HG03025 (cell line): ENCODE data around the gene UBE3C.
"Not testable (repeated sequence)": the region's sequence is repeated elsewhere in the genome, so short reads cannot be mapped to it uniquely, and the experiment has no call there.

ENCODE experiments used
- ATAC-seq: cut with Tn5 transposase; IDR thresholded peaks from one replicate; pipeline ENCODE4 v1.9.1; 2021; ENCODE audit warnings: mild to moderate bottlenecking, moderate library complexity; ENCODE audit not compliant: unreplicated experiment, low FRiP score

Gene UBE3C

DNA sequence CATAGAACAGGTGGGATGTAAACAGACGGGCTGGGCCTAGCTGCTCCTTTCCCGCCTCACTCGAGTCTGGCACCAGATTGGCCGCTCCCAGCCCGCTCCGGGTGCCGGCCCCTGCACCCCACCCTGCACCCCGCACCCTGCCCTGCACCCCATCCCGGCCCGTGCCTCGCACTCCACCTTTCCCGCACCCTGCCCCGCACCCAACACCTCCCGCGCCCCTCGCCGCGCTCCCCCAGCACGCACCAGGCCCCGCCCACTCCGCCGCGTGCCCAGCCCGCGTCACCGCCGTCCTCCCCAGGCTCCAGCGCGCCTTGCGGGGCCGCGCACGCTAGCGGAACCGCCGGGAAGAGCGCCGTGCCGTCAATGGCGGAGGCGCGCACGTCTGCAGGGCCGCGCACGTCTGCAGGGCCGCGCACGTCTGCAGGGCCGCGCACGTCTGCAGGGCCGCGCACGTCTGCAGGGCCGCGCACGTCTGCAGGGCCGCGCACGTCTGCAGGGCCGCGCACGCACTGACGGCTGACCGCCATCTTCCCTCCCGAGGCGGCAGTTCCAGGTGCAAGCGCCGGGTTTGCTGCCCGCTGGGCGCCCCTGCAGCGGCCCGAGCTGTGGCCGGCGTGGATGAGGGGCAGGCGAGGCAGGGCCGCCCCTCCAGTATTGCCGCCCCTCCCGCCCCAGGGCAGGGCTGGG is at the start of gene UBE3C:
TSS of gene UBE3C (plus strand) at position 503 of the 687 bp plus-strand sequence. CDS start 347 bp downstream, outside the sequence.
- peak; percentile 83 for ATAC-seq

DNA sequence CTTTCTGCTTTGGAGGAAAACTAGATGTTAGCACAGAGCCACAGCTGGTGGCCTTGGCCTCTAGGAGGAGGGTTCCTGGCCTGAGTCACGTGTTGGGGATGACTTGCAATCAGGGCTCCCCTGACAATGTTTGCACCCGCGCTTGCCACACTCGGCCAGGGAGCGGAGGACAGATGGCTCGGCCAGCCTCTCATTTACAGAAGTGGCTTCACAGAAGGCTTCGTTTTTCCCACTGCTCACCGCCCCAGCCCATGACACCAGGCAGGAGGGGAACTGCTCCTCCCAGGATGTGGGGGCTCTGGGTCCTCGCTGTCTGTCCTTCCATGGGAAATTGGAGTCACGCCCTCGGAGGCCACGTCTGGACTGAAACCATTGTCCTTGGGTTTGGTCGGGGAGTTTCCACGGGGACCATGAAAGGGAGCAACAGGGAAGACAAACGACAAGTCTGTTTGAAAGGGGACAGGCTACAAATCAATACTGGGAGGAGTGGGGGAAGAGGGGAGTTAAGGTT is 49.6 kb upstream of the UBE3C start:
- no peak for ATAC-seq

DNA sequence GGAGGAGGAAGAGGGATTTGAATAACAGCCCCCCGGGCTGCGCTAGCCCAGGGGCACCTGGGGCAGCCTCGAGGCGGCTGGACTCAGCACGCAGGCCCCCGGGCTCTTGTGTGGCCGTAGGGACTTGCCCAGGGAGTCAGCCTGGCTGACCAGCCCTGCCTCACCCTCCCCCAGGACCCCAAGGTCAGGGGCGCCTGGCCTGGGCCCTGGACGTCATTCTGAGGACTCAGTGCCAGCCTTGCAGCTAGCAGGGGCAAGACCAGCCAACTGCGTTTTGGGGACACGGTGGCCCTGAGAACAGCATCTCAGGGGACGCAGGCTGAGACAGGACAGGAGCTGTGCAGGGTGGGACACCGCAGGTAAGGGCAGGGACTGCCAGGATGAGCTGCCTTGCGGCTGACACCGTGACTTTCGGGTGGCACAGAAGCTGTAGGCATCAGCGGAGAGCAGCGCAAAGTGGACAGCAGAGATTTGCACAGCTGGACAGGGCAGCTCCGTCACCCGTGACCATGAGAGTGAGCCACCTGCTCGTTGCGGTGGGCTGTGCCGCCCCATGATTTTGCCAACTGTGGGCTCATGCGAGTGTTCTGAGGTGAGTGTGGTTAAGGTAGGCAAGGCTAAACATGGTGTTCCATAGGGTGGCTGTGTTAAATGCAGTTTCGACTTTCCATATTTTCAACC is 48.1 kb upstream of the UBE3C start:
- ATAC-seq: no peak

DNA sequence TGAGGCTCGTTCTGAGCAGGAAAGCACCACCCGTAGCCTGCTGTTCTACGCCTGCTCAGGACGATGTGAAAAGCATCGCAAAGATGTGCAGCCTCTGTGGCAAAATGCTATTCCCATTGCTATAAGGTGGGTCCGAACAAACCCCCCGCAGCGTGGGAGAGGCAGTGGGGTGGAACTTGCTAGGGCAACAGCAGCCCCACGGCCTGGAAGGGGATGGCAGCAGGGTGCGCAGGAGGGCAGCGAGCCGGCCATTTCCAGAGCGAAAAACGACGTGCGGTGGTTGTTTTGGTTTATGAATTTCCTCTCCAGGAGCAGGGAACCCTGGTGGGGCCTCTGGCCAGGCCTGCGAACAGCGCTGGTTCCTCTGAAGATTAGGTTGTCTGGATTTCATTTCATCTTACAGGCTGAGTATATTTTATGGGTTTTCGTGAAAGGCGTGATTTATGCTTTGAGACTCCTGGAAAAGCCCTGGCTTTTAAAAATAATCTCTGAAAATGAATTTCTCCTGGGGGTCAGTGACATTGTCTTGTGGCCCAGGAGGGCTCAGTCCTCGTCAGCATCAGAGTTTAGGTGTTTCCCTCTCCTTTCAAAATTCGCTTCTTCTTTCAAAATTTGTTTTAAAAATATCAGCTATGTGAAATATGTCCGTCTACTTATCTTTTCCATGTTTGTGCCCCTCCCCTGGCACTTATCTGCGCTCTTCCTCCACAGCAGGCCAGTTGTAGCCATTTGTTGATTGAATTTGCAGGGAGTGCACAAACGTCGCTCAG is 42.3 kb upstream of the UBE3C start:
- ATAC-seq: no peak

DNA sequence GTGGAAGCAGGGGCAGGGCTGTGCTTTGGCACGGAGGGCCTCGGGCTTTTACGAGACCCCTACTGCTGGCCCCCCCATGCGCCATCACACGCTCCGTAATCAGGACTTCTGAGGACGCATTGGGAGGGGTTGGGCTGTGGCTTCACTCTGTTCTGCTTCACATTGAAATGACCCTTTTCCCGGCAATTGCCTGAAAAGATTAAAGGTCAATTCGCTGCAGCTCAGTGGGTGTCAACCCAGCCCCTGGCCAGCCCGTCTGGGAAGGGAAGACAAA is 41.7 kb upstream of the UBE3C start:
- no peak for ATAC-seq

DNA sequence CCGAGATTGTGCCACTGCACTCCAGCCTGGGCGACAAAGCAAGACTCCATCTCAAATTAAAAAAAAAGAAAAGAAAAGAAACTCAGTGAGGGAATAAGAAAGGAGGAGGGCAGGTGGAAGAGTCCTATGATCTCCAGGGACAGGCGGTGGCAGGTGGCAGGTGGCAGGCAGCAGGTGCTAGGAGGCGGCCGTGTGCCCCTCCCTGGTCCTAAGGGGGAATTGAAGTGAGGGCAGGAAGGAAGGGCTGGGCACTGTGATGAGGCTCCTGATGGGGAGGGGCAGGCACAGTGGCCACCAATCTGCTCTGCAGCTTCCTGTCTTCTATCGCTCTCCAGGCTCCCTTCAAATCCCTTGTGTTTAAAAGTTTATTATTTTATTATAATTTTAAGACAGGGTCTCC is 41.2 kb upstream of the UBE3C start:
- no peak for ATAC-seq

DNA sequence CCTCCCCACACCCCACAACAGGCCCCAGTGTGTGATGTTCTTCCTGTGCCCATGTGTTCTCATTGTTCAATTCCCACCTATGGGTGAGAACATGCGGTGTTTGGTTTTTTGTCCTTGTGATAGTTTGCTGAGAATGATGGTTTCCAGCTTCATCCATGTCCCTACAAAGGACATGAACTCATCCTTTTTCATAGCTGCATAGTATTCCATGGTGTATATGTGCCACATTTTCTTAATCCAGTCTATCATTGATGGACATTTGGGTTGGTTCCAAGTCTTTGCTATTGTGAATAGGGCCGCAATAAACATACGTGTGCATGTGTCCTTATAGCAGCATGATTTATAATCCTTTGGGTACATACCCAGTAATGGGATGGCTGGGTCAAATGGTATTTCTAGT is 38.7 kb upstream of the UBE3C start:
- not testable (repeated sequence) for ATAC-seq

DNA sequence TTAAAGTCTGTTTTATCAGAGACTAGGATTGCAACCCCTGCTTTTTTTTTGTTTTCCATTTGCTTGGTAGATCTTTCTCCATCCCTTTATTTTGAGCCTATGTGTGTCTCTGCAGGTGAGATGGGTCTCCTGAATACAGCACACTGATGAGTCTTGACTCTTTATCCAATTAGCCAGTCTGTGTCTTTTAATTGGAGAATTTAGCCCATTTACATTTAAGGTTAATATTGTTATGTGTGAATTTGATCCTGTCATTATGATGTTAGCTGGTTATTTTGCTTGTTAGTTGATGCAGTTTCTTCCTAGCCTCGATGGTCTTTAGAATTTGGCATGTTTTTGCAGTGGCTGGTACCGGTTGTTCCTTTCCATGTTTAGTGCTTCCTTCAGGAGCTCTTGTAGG is 35.1 kb upstream of the UBE3C start:
- ATAC-seq: not testable (repeated sequence)

DNA sequence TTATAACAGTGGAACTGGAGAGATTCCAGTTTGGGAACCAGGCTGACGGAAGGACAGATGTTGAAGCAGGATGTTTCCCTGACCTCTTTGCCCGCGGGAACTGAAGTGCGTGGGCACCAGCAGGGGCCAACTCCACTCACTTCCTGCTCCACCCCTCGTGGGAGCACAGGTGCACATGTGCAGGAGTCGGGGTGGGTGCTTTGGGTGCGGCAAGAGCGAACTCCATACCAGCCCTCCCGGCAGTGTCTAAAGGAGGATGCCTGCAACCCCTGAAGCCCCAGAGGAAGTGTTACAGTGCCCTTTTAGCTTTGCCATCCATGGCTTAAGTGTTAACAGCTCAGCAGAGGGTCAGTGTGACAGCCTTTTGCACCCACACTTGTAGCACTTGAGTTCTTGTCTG is 27.4 kb upstream of the UBE3C start:
- ATAC-seq: no peak

DNA sequence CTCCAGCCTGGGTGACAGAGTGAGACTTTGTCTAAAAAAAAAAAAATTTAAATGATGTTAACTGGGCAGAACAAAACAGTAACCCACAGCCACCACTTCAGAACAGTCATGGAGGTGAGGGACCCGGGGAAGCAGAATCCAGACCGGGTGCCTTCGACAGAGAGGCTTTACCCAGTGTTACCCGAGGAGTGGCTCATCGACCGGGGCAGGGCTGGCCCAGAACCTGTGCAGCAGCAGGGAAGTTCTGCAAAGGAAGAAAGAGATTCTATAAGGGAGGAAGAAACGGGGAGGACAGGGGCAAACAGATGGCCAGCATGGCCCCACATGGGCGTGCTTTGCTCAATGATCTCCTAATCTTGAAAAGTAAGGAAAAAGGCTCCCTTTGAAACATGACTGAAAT is 26.0 kb upstream of the UBE3C start:
- no peak for ATAC-seq

DNA sequence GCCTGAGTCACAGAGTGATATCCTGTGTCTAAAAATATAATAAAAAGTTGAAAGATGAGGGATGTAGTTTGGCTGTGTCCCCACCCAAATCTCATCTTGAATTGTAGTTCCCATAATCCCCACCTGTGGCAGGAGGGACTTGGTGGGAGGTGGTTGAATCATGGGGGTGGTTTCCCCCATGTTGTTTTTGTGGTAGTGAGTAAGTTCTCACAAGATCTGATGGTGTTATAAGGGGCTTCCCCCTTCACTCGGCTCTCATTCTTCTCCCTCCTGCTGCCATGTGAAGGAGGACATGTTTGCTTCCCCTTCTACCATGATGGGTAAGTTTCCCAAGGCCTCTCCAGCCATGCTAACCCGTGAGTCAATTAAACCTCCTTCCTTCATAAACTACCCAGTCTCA is 25.1 kb upstream of the UBE3C start:
- no peak for ATAC-seq

DNA sequence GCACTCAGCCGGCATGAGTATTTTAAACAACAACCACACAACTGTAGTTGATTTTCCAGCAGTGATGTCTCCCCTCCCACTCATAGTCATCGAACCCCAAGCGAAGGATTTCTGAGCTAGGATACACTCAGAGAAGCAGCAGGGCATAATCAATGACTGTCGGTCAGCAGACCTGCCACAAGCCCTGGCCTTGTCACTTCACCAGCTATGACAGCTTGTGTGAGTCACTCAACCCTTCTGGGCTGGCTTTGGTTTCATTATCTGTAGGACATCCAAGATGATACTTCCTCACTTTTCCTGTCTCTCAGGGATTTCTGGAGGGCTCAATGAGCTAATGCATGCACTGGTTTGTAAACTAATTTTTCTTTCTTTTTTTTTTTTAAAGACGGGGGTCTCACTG is 22.0 kb upstream of the UBE3C start:
- no peak for ATAC-seq

DNA sequence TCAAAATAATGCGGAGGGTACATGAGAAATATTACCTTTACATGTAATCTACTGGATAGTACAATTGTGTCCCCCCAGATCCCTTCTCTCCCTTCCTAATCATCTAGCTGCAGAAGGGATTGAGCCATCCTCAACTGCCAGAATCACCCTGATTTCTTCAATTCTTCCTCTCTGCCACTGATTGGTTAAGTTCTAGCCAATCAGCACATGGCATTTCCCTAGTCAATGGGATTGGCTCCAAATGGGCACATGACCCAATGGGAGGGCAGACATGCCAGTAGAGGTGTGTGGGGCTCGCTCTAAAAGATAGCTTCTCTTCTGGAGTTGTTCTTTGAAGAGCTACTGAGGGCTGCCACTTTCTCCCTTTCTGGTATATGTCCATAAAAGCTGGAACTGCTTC is 20.9 kb upstream of the UBE3C start:
- no peak for ATAC-seq

DNA sequence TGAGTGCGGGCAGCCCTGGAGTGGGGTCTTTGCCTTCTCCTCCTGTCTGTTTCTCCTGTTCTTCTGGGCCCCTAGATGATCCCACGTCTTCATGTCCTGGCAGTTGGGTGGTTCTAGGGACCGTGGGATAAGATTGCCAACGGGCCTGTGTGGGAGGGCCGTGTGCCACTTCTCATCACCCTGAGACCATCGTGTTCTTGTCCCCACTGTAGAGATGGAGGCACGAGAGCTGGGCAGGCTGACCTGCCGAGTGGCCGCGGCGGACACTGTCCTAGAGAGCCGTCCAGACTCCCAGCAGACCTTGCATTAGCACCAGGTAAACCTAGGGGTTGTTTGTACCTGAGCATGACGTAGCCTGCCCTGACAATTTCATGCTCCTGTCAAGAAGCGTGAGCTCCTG is 18.5 kb upstream of the UBE3C start:
- no peak for ATAC-seq

DNA sequence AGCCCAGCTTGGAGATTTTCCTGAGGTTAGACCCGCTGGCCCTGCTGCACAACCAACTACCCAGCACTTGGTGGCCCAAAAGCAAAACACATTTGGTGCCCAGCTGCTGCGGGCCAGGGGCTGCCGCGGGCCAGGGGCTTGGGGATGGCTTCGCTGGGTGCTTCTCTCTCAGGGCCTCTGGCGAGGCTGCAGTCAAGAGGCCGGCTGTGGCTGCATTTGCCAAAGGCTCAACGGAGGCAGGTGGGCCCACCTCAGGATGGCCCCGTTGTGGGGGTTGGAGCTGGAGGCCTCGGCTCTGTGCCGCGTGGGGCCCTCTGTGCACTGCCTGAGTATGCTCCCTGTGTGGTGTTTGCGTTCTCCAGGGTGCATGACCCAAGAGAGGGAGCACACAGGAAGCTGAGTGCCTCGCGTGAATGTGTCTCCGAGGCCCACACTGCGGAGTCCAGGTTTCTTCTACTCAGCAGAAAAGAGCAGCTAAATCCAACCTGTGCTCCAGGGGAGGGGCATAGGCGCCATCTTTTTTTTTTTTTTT is 17.5 kb upstream of the UBE3C start:
- no peak for ATAC-seq

DNA sequence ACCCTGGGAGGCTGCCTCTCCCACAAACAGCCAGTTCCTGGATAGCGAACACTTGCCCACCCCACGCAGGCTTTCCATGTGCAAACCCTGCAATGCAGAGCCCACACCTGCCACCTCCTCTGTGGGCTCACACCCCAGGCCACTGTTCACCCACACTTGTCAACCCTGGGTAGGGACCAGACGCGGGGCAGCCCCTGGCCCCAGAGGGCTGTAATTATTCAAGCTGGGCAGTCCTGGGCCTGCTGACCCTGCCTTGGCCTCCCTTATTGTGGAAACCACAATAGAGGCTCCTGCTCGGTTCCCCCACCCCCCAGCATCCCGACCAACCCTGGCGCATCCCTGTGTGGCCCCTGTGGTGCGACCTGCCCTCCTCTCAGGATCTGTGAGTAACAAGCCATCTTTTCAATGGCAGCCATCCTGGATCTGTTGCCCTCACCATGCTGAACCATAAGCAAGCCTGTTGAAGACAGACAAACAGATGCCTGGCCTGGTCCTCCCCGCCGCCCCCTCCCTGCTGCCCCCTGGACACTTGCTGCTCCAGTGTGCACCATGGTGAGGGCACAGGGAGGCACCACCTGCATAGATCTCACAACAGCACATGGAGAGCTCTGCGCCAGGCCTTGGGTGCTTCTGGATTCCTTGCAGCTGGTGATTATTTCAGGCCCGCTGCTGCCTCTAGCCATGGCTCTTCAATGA is 15.8 kb upstream of the UBE3C start:
- ATAC-seq: no peak

DNA sequence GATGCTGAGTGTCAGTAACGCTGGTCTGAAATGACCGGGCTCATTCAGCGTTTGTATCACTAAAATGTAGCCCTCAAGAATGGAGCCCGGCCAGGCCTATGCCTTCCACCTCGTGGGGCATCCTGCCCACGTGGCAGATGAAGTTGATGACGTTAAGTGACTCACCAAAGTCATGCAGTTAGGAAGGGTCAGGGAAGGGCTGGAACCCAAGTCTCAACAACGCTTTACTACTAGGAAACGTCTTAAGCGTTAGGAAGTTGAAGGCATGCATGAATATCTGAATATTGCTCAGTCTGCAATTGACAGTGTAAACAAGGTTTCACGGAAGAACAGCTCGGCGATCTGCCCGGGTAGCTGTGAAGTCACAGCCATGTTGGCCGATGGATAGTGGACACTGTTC is 14.0 kb upstream of the UBE3C start:
- no peak for ATAC-seq

DNA sequence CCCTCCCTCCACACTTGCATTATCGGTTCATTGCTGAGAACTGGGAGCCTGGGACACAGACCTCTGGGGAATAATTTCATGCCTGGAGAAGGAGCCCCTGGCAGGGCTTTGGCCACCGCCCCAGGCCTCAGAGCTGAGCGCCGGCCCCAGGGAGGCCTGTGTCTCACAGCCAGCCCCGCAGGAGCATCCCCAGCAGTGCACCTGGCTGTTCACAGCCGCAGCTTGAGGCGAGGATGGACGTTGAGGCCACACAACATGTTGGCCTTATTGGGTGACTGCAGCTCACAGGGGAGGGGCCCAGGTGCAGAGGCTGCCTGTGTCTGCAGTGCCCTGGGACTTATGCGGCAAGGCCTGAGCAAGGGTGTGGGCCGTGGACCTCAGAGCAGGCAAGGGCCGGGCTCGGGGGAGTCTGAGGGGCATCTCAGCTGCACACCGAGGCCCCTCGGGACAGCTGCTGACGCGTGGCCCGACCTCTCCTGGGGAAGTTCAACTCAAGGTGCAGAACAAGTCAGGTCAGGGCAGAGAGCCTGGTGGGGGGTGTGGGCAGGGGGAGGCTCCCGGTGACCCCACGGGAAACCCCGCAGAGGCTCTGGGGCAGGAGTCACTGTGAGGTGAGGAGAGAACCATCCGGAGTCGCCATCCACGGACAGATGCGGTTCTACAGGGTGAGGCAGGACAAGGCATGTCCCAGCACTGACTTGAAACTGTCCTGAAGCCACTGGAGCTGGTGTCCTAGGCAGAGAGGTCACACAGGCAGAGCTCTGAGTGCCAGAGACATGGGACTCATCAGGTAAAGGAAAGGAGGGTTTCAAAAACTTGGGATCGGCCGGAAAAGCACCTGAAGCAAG is 13.1 kb upstream of the UBE3C start:
- ATAC-seq: no peak

DNA sequence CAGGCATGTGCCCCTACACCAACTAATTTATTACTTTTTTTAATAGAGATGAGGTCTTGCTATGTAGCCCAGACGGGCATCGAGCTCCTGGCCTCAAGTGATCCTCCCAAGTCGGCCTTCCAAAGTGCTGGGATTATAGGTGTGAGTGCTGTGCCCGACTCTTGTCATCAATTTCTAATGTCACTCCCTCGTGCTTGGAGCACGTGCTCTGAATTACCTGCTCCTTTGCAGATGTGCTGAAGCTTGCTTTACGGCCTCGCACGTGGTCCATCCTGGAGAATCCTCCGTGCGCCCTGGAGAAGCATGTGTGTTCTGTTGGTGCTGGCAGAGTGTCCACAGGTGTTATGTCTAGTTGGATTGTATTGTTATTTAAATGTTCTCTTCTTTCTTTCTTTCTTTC is 11.8 kb upstream of the UBE3C start:
- no peak for ATAC-seq

DNA sequence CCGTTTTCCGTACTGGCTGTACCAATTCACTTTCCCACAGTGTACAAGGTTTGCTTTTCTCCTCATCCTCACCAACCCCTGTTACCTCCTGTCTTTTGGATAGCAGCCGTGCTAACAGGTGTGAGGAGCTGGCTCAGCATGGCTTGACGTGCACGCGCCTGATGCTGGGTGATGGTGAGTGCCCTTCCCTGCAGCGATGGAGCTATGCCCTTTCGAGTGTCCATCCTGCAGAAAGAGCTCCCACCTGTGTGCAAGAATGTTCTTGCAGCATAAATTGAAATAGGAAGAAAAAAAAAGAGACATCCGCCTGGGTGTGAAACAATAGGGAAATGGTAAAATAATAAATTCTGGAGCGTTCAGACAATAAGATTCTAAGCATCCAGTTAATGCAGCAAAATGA is 9.5 kb upstream of the UBE3C start:
- no peak for ATAC-seq
